HG03108 (cell line): ENCODE results near the gene OSCAR.
A peak's percentile ranks its signal among the peaks of the same experiment; 100 is the strongest.

Experiments
- ATAC-seq: cut with Tn5 transposase; IDR thresholded peaks from one replicate; pipeline ENCODE4 v1.9.1; 2021; ENCODE audit warnings: moderate library complexity; ENCODE audit not compliant: unreplicated experiment

OSCAR gene, protein sequence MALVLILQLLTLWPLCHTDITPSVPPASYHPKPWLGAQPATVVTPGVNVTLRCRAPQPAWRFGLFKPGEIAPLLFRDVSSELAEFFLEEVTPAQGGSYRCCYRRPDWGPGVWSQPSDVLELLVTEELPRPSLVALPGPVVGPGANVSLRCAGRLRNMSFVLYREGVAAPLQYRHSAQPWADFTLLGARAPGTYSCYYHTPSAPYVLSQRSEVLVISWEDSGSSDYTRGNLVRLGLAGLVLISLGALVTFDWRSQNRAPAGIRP

DNA sequence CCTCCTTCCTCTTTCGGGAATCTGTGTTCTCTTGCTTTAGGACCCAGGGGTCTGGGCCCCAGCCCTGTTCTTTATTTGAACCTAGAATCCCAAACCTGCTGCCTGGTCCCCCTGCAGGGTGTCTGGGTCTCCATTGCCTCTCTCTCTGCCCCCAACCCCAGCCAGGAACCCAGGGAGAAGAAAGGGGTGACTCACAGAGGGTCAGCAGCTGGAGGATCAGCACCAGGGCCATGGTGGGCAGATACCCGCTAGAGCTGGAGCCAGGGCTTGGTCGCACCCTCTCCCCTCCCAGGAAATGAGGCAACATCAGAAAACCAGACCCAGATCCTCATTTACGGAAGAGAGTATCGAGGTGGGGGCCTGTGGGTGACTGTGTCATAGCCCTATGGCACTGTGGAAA lies at the start of gene OSCAR:
Gene OSCAR, minus strand, starts transcription at position 243 of the 400 bp plus-strand sequence. Its CDS starts 11 bp downstream, at position 232.
- no peak for ATAC-seq

DNA sequence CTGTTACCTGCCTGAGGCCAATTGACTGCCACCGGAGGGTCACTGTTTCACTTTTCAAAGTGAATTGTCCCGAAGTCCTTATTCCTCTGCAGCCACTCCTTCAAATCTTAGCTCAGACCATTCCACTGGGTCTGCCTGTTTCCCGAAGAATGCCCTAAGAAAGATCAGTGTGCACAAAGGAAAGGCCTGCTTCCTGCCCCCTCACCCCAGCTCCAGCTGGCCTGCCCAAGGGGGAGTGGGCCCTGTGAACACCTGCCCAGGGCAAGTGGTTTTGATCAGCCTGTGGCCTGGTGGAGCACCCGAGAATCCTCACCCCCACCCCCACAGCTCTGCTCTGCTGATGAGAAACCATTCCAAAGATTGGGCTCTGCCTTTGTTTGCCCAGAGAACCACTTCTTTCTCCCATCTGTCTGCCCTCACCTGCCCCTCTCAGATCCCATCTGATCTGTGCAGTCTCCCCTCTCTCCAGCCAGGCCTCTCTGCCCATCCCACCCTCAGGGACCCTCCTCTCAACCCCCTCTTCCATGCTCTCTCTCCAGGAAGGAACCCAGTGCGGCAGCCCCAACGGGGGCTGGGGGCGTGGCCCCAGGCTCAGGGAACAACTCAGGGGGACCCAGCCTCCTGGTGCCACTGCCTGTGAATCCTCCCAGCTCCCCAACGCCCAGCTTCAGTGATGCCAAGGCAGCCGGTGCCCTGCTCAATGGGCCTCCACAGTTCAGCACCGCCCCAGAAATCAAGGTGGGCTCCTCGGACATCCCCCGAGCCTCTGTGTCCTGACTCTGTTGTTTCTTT lies 48.6 kb upstream of the OSCAR start:
- ATAC-seq, result no peak

DNA sequence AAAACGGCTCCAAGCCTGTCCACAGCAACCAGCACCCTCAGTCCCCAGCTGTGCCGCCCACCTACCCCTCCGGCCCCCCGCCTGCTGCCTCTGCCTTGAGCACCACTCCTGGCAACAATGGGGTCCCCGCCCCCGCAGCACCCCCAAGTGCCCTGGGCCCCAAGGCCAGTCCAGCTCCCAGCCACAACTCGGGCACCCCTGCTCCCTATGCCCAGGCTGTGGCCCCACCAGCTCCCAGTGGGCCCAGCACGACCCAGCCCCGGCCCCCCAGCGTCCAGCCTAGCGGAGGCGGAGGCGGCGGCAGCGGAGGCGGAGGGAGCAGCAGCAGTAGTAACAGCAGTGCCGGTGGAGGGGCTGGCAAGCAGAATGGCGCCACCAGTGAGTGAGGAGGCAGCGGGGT lies 47.6 kb upstream of the OSCAR start:
- no peak for ATAC-seq

DNA sequence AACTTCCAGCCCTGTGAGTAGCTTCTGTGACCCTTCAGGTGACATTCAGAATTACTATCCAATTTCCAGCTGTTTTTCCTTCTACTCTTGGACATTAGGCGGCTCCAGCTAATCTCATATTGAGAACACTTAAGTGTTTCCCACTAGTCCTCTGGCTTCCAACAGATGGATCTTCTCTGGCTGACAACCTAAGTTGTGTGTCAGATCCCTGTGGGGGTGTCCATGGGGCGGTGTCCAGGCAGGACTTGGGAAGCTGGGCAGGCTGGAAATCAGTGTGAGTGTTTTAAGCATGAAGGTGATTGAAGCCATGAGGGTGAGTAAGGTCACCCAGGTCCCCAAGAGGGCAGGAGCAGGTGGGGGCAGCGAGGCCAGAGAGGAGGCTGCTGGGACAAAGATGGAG lies 47.1 kb upstream of the OSCAR start:
- no peak for ATAC-seq

DNA sequence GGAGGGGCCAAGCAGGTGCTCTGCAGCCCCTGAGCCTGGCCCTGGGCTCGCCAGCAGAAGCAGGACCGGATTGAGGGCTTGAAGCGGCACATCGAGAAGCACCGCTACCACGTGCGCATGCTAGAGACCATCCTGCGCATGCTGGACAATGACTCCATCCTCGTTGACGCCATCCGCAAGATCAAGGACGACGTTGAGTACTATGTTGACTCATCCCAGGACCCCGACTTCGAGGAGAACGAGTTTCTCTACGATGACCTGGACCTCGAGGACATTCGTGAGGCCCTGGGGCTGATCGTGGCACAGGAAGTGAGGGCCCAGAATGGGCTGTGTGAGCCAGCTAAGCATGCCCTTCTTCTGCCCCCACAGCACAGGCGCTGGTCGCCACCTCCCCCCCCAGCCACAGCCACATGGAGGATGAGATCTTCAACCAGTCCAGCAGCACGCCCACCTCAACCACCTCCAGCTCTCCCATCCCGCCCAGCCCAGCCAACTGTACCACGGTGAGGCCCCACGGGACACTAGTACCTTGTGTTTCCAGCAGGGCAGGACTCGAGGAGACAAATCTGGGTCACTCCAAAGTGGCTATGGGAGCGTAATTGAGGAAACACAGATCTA lies 45.0 kb upstream of the OSCAR start:
- ATAC-seq, result no peak

DNA sequence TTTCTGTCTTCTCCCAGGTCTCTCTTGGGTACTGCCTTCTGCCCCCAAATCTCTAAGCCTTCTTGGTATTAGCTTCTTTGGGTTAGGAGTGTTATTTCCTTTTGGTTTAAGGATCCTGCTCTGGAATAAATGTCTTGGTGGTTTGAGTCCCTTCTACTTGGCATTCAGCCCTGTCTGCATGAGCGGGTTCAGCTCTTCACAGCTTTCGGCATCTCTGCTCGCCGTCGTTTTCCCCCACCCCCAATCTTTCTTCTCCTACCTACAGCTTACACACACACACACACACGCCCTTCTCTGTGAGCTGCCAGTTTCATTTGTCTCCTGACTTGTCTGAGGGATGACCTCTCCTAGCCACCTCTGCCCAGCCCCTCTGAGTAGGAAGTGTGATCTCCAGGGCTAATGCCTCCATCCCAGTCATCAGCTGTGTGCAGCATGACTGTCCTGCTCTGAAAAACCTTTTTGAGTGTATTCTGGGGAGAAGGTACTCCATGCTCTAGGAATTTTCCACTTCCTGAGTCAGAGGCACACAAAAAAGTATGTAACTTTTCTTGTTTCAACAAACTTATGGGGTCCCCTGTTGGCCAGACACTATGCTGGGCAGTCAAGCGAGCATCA lies 41.7 kb upstream of the OSCAR start:
- no peak for ATAC-seq

DNA sequence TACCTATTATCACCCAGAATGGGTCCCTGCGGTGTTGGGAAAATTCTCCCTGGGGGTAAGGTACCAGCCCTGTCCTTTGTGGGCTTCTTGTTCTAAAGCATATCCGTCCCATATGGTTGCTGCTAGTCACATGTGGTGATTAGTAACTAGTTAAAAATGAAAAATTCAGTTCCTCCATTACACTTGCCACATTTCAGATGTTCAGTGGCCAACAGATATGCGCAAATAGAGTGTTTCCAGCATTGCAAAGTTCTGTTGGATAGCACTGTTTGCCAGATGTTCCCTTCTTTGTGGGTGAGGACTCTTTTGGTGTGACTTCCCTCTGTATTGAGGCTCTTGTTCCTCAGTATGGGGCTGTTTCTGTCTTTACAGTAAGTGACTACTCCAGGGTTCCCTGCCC lies 40.8 kb upstream of the OSCAR start:
- no peak for ATAC-seq

DNA sequence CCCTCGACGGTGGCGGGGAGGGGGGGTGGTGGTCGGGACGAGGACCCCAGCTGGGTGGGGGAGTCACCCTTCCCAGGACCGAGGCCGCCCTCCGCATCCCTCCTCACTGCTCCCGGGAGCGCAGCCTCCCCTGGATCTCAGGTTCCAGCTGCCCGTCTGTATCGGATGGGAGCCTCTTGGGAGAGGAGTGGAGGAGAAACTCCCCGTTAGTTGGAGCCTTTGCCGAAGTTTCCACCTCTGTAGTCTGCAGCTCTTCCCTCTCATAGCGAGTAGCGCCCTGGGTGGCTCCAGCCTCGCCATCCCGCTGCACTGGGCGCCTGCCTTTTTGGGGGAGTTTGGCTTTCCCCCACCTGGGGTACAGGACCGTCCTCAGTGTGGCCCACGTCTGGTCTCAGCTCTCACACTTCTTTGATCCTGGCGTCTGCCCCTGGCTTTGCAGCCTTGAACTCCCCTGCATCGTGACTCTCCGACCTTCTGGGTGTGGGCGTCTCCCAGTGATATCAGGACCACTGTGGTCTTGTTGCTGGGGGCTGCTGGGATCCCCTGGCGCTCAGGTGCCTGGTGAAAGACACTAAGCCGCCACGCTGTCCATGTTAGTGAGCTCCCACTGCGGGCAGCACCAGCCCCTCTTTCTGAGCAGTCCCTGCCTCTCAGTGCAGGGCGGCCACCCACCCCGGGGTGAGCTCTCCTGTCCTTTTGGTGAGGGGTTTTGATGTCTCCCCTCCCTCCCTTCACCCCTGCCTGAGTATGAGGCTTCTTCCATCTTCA lies 38.1 kb upstream of the OSCAR start:
- no peak for ATAC-seq

DNA sequence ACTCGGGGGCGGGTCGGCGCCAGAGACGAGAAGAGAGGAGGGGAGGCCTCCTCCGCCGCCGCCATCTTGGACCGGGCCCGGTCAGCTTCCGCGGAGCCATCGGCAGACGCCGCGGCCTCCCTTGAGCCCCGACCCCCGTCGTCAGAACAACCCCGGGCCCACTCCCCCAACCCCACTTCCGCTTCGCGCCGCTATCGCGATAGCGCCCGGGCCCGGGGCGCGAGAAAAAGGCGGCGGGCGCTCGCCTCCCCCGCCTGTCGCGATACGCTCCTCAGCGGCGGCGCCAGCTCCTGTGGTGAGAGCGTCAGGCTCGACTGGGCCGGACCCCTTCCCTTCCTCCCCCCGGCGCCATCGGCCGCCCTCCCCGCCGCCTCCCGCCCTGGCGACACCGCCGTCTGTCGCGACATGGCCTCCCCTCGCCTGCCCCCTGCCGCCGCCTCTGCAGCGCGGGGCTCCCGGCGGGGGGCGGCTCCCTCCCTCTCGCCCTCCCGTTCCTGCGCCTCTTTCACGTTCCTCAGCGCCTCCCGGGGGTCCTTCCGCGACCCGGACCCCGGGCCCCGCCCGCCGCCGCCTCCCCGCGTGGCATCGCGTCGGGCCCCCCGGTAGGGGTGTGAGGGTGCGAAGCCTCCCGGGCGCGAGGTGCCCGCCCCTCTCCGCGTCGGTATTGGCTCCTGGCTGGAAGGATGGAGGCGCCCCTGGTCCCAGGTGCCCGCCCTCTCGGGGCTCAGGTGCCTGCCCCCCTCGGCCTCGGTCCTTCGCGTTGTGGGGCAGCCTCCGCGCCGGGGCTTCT lies 37.3 kb upstream of the OSCAR start, which contains the start of gene CNOT3:
Gene CNOT3, plus strand, starts transcription at position 64 of the 790 bp plus-strand sequence. CDS start 5,217 bp downstream, outside the sequence.
- ATAC-seq, result no peak

DNA sequence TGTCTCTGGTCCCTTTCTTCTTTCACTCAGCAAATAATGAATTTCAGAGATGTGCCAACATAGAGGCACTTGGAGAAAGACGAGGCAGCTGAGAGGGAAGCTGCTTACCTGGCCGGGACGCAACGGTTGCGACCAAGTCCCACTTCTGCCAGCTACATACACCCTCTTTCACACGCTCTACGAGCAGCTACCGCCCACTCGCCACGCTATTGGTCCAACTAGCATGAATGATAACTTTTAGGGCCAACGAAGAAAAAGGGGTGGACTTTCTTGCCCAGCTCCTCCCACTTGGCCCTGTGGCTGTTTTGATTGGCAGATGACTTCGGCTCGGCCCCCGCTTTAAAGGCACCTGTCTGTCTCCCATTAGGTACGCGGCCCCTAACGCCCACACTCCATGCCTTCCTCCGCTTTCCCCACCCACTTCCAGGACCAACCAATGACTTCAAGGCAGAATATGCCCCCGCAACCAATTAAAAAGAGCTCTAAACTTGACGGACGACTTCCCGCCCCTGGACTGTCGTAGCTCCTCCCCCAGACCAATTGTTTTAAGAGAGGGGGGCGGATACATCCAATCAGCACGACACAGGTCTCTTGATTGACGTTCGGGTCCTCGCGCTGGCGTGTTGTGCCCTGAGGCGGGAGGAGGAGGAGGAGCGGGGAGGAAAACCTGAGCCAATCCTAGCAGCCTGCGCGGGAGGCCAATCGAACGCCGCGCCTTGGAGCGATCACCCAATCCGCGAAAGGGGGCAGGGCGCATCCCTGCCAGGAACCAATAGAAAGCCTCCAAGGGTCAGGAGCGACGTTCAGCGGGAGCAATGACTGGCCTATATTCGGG lies 36.5 kb upstream of the OSCAR start:
- ATAC-seq, result peak; percentile 75

DNA sequence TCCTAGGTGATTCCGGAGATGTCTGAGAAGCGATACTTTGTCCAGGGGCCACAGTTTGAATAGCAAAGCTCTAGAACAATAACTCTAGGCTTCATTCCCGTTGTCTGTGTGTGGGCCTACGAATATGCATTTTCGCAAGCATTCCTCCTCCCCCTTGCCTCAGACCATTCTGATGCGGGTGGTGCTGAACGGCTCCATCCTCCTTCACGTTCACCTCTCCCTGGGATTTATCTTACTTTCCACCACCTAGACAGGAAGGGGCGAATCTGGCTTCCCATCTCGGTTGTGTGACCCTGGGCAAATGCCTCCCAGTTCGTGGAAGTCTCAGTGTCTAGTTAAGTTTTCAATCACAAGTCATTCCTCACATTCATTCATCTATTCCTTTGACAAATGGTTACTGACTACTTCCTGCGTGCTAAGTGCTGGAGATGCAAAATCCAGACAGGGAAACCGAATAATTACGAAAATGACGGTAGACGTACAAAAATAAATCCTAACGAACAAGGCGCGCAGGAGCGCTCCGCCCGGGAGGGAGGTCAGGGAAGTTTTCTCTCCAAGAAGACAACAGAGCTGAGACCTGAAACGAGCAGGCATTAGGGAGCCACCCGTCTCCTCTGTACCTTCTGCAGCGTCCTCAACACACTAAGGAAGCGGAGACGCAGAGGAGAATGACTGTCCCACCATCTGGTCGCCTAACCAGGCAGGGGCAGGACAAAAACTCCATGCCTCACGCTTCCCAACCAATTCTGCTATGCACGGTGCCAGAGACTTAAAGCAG lies 35.7 kb upstream of the OSCAR start:
- no peak for ATAC-seq

DNA sequence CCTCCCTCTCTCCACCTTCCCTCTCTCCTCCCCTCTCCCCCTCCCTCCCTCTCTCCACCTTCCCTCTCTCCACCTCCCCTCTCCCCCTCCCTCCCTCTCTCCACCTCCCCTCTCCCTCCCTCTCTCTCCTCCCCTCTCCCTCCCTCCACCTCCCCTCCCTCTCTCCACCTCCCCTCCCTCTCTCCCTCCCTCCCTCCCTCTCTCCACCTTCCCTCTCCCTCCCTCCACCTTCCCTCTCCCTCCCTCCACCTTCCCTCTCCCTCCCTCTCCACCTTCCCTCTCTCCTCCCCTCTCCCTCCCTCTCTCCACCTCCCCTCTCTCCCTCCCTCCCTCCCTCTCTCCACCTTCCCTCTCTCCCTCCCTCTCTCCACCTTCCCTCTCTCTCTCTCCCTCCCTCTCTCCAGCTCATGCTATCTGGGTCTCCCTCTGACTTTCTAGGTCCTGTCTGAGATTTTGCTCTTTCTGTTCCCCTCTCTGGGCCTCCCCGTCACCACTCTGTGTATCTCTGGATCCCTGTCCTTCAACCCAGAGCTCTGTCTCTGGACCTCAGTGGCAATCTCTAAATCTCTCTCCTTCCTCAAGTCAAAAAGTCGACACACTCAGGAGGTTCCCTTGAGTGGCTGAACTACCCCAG lies 33.5 kb upstream of the OSCAR start:
- ATAC-seq, result no peak

DNA sequence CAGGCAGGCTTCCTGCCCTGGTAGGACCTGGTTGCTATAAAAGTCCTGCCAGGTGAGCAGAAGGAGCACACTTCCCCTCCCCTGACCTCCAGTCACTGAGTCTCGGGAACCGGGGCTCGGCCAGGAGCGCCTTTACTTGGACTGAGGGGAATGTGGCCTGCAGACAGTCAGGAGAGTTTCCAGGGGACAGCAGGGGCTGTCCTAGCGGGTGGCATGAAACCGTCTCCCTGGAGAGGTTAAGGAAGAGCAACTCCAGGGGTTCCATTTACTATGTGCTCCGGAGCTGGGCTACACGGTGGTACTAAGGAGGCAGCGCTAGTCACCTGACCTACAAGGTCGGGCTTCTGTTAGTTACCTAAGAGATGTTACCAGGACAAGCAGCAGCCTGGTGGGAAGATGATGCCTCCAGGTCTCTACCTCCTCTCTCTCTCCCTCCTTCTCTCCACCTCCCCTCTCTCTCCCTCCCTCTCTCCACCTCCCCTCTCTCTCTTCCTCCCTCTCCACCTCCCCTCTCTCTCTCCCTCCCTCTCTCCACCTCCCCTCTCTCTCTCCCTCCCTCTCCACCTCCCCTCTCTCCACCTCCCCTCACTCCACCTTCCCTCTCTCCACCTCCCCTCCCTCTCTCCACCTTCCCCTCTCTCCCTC lies 32.8 kb upstream of the OSCAR start:
- ATAC-seq, result no peak

DNA sequence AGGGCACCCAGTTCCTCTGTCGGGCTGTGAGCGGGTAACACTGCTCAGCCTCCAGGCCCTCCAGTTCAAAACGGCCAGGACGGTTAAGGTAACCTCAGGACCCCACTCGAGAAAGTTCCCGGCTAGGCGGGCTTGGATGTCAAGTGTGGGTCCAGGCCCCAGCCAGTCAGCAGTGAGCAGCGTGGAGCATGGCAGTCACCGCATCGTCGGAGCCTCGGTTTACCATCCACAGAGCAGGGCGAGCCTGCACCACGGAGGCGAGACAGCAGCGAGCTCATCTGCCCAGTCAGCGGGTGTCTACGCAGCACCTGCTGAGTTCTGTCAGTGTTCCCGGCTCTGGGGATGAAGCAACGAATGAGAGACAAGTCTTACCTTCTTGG lies 29.0 kb upstream of the OSCAR start:
- ATAC-seq, result no peak

DNA sequence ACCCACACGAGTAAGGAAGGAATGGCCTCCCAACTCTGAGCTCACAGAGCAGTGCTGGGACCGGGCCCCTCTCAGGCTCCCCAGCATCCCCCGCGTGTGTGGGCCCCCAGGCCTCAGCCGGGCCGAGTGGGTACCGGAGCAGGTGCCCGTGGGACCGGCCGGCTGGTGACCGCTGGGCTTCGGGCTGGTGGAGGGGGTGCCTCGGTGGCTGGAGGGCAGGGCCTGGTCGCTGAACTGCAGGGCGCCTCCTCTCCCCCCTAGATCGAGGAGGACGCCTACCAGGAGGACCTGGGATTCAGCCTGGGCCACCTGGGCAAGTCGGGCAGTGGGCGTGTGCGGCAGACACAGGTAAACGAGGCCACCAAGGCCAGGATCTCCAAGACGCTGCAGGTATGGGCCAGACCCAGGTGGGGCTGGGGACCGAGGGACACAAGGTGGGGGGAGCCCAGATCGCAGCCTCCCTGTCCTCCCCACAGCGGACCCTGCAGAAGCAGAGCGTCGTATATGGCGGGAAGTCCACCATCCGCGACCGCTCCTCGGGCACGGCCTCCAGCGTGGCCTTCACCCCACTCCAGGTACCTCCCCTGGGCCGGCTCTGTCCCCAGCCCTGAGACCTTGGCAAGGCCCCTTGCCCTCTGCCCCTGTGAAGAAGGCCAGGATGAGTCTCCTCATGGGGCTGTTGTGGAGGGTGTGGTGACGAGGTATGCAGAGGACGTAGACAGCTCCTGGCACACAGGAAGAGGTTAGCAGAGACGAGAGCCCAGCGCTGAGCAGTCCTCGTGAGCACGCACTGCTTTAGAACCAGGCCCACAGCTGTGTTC lies 28.4 kb upstream of the OSCAR start:
- no peak for ATAC-seq

DNA sequence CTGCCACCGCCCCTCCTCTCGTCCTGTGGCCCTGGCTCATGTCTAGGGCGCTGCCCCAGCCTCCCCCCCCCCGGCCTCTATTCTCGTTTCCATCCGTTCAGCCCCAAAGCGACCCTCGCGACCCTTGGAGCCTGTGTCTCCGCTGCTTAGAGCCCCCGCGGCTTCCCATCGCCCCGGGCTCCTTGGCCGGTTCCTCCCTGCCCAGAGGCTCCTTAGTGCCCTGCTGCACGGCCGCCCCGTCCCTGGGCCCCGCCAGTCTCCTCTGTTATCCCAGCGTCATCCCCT lies 27.8 kb upstream of the OSCAR start:
- ATAC-seq, result no peak
